Fibroblast of peridontal ligament (primary cell): ENCODE results near the gene PRR11.
A peak's percentile ranks its signal among the peaks of the same experiment; 100 is the strongest.
"Not testable (repeated sequence)": the region's sequence is repeated elsewhere in the genome, so short reads cannot be mapped to it uniquely, and the experiment has no call there.

Experiments used
- DNase-seq: peaks from one replicate; pipeline ENCODE4 v3.0.0-alpha.2; 2010; ENCODE audit errors: extremely low read depth

Gene PRR11

DNA sequence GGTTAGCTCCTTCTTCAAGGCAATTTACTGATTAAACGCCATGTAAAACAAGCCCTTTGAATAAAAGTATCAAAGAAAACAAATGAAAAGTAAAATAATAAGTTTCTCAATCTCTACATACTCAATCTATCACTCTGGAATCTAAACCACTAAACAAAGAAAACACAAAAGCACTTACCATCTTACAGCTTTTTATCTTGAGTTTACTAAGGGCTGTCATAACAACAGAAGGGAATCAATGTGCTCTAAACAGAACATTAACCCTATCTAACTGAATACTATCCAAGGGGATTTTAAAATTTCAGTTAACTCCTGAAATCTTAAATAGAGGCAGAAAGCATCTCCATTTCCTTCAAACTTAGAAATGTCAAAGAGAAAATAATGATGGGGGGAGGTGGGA is 4.0 kb upstream of the PRR11 start:
- DNase-seq, result peak; percentile 43

GRCh38 chr17:59152925-59153324 is 2.6 kb upstream of the PRR11 start:
- no peak for DNase-seq

DNA sequence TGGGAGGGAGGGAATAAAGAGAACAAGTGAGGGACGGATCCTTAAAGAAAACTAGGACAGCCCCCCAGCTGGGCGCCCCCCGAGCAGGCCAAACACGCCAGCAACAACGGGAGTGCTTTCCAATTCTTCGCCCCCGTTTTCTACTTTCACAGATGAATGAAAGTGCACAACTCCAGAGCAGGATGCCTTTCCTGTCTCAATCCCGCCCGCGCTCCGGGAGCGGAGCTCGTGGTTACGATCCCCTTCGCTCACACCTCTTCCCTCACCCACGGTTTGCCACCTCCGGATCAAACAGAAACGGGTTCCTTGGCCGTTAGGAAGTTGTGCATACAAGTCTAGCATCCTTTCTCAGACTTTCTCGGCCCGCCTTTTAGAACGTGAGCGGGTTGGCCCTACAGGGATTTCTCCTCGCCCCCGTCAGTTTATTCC is 1.2 kb upstream of the PRR11 start:
- no peak for DNase-seq

DNA sequence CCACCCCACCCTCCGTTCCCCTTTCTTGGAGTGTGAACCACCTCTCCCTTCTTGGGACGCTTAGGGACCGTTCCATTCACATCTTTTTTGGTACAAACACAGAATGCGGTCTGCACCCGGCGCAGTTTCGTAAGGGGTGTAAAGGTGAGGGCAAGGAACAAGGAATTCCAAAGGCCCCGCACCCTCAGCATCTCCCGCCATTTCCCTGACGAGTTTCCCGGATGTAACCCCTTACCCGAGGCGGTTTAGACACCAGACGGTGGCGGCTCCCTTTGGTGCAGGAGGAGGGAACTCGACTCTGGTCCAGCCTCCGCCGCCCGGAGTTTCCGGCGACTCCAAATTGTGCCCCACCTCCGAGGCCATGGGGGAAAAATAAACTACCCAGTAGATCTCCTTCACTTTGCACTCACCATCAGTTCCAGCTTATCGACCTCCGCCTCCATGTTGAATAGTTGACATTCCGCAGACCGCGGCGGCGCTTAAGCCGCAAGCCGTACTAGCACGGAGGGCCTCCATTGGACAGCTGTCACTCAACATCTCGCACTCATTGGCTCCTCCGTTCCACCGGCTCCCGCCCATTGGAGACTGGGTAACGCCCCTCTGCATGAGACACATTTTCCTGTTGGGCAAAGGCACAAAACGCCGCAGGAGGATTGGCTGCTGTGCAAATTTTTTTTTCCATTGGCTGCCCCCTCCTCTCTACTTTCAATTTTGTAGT is 666 bp upstream of the PRR11 start, which contains the start of gene SKA2:
Gene SKA2, minus strand, starts transcription at position 466 of the 718 bp plus-strand sequence. Its CDS starts 23 bp downstream, at position 443.
- no peak for DNase-seq

- DNase-seq, result peak; percentile 41
Observed at GRCh38 chr17:59160157-59161025, 4.8 kb downstream of the PRR11 start.

- no peak for DNase-seq
Observed at GRCh38 chr17:59161477-59161876, 5.9 kb downstream of the PRR11 start.

DNA sequence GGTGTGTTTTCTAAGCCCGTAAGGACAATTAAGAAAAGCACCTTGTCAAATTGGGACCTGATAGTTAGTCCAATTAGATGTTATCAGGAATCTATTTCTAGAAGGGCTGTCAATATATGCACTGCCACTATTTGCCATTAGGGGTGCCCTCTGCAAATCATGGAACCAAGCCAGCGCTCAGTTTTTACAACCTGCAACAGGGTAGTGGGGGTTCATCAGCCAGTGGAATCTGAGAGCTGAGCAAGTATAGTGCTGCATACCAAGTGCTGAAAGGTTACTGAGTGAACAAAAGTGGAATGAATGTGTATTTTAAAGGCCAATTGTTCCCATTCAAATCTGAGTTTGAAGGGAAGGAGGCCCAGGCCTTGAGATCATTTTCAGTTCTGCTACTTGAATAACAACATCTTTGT is 10.4 kb downstream of the PRR11 start:
- DNase-seq, result peak; percentile 71

DNA sequence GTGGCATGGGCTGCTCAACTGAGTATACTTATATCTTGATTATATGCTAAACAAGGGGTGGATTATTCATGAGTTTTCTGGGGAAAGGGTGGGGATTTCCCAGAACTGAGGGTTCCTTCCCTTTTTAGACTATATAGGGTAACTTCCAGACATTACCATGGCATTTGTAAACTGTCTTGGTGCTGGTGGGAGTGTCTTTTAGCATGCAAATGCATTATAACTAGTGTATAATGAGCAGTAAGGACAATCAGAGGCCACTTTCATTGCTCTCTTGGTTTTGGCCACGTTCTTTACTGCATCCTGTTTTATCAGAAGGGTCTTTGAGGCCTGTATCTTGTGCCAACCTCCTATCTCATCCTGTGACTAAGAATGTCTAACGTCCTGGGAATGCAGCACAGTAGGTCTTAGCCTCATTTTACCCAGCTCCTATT is 12.0 kb downstream of the PRR11 start:
- DNase-seq, result peak; percentile 6

GRCh38 chr17:59172436-59173004 is 17.0 kb downstream of the PRR11 start:
- DNase-seq, result no peak

DNA sequence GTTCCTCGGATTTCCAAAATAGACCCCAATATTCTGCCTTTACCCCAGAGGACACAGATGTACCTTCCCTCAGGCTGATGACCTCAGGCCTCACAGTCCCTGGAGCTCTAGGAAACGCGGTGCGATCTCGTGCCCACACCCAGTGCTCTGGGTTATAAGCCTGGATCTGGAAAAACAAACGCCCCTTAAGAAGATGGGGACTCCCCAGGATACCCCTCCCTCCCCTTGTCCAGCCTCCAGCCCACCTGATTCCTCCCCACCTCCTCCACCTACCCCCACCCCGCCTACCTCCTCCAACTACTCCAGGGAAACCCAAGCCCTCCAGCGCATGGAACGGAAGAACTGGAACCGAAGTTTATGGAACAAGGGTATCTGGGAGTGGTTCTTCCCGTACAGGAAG is 19.1 kb downstream of the PRR11 start:
- DNase-seq, result no peak

GRCh38 chr17:59175076-59175475 is 19.5 kb downstream of the PRR11 start:
- DNase-seq, result no peak

DNA sequence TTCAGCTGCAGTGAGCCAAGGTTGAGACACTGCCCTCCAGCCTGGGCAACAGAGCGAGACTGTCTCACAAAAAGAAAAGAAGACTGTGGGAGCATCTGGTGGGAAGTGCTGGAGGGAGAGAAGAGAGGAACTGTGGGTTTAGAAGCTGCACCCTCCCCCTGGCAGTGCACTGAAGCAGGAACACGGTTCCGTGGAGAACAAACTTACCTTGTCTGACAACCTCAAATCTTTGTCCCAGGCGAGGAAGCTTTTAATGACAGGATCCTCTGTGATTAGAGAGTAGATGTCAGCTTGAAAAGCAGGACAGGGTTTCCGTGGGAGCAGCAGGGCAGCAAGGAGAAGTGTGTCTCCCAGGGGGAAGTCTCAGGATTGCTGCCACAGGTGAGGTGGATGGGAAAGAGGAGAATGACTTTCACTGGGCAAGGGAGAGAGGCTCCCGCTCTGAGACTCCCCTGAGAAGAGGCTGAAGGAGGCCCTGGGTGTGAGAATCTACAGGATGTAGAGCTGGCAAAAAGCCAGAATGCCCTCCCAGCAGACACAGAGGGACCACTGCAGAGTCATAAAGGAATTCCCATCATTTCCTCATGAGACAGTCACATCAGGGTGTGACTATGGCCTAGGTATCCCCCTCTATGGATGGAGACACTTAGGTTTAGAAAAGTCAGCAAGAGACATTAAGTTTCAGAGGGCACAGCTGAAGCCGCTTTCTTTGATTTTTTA is 22.9 kb downstream of the PRR11 start:
- DNase-seq, result no peak

DNA sequence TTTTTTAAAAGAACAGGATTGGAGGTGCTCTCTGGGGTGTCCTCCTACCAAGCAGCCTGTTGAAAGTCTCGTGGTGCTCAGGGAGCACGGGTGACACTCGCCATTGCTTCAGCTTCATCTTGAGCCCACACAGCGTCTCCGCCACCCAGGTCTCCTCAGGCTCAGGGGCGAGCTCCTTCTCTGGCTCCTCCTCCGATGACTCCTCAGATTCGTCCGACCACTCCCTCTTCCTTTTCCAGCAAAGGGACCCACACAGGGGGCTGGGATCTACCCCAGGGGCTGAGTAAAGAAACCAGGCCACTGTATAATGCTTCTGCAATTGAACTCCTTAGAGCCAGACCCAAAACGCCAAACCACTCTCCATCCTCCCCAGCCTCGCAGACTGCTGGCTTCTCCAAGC is 24.1 kb downstream of the PRR11 start:
- DNase-seq, result not testable (repeated sequence)

- no peak for DNase-seq
Observed at GRCh38 chr17:59180626-59181025, 25.1 kb downstream of the PRR11 start.

DNA sequence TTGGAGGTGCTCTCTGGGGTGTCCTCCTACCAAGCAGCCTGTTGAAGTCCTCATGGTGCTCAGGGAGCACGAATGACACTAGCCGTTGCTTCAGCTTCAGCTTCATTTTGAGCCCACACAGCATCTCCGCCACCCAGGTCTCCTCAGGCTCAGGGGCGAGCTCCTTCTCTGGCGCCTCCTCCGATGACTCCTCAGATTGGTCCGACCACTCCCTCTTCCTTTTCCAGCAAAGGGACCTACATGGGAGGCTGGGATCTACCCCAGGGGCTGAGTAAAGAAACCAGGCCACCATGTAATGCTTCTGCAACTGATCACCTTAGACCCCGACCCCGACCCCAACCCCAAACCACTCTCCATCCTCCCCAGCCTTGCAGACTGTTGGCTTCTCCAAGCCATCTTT is 25.9 kb downstream of the PRR11 start:
- DNase-seq, result no peak

DNA sequence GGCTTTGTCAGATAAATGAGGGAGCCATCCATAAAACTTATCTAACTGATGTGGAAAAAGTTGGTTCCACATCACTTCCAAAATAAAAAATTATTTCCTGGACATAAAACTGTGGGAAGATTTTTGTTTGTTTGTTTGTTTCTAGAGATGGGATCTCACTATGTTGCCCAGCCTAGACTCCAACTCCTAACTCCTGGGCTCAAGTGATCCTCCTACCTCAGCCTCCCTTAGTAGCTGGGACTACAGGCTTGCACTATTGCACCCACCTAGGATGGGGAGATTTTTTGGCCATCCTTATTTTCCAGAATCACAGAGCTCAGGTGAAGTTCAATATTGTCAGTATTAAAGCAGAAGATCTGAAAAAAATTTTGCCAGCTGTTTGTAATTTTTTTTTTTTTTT is 30.5 kb downstream of the PRR11 start:
- no peak for DNase-seq

DNA sequence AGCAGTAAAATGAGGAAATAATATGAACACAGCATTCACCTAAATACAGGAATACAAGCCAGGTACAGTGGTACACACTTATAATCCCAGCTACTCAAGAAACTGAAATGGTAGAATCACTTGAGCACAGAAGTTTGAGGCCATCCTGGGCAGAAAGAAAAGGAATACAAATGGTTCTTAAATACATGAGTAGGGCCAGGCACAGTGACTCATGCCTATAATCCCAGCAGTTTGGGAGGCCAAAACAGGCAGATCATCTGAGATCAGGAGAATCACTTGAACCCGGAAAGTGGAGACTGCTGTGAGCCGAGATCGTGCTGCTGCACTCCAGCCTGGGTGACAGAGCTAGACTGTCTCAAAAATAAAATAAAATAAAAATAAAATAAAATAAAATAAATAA is 31.3 kb downstream of the PRR11 start:
- DNase-seq, result peak; percentile 6

DNA sequence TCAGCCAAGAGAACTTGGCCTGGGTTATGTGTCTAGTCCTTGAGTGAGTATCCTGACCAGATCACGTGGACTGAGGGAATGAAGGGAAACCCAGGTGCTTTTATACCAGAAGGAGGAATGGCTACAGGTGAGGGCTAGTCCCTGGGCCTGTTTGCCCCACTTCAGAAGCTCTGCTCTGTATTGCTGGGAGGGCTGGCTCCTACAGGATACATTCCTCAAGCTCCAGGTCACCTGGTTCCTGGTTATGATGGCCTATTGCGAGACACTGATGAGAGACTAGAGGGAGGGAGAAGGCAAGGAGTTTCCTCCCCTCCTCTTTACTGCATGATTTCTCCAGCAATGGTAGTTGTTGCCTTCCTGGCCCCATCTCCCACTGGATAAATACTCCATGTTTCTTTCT is 35.3 kb downstream of the PRR11 start:
- no peak for DNase-seq

DNA sequence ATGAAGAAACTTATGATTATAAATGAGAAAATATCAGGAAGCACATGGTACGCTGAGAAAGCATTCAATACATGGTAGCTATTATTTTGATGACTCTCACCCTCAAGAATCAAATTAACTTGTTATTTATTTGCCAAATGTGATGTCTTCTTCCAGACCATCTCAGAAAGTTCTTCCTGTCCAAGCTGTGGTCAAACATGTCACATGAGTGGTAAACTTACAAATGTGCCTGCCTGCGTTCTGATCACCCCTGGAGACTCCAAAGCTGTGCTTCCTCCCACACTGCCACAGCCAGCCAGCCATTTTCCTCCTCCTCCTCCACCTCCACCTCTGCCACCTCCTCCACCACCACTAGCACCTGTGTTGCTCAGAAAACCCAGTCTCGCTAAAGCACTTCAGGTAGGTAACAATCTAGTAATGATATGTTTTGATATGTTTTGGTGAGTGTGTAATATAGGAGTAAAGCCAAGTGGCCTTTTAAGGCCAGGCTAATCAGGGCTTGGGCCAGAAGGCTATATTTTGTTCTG is 37.9 kb downstream of the PRR11 start:
- no peak for DNase-seq

DNA sequence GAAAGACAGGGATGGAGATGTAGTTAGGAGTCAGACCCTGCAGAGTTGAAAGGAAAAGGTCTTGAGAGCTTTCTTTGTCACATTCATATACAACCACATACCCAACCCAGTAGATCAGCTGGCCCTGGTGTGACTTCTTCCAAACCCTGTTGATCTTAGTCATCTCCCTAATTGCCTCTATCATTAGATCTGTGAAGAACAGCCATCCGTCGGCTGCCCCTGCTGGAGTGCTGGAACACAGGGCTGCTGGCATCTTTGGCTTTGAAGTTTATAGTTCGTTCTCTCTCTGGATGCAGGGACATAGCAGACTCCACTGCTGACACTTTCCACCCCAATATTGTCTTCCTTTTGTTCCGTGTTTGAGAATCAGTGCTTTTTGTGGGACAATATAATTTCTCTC is 43.9 kb downstream of the PRR11 start:
- DNase-seq, result no peak

DNA sequence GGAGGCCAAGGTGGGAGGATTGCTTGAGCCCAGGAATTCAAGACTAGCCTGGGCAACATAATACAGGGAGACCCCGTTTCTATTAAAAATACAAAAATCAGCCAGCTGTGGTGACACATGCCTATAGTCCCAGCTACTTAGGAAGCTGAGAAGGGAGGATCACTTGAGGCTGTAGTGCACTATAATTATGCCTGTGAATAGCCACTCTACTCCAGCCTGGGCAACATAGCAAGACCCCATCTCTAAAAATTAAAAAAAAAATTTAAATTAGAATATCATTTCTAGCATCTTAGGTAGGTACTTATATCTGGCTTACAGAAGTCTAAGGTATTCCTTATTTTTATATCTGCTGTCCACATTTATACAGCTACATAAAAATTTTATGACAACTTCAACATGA is 46.8 kb downstream of the PRR11 start:
- no peak for DNase-seq

DNA sequence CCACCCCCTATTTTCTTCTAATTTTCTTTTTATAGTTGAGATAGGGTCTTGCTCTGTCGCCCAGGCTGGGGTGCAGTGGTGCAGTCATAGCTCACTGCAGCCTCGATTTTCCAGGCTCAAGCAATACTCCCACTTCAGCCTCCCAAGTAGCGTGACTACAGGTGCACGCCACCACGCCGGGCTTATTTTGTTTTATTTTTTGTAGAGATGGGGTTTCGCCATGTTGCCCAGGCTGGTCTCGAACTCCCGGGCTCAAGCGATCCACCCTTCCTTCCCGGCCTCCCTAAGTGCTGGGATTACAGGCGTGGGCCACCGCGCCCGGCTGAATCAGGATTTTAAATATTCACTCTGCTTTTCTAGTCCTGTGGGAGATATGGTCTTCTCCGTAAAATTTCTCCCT is 63.8 kb downstream of the PRR11 start:
- DNase-seq, result no peak
